K562 (cell line): ENCODE results near the gene HIP1R.

Source experiments
- CHD2 ChIP-seq: IDR thresholded peaks from 2 replicates; pipeline ENCODE4 v1.6.1; 2011; ENCODE audit warnings: low read depth, low read length
- MXI1 ChIP-seq: IDR thresholded peaks from 2 replicates; pipeline ENCODE4 v1.6.1; 2011; ENCODE audit warnings: low read depth, mild to moderate bottlenecking, improper control_type of control experiment, low read length
- TF ChIP-seq, protein P1 (sequence below): fragments of 150-350 bp; conservative IDR thresholded peaks from 2 replicates; pipeline ENCODE4 v1.6.1; 2014; ENCODE audit warnings: low read length

- no peak for TF ChIP-seq MXI1
- TF ChIP-seq CHD2 = no peak
- TF ChIP-seq, protein P1, sequence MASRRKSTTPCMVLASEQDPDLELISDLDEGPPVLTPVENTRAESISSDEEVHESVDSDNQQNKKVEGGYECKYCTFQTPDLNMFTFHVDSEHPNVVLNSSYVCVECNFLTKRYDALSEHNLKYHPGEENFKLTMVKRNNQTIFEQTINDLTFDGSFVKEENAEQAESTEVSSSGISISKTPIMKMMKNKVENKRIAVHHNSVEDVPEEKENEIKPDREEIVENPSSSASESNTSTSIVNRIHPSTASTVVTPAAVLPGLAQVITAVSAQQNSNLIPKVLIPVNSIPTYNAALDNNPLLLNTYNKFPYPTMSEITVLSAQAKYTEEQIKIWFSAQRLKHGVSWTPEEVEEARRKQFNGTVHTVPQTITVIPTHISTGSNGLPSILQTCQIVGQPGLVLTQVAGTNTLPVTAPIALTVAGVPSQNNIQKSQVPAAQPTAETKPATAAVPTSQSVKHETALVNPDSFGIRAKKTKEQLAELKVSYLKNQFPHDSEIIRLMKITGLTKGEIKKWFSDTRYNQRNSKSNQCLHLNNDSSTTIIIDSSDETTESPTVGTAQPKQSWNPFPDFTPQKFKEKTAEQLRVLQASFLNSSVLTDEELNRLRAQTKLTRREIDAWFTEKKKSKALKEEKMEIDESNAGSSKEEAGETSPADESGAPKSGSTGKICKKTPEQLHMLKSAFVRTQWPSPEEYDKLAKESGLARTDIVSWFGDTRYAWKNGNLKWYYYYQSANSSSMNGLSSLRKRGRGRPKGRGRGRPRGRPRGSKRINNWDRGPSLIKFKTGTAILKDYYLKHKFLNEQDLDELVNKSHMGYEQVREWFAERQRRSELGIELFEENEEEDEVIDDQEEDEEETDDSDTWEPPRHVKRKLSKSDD = no peak
These were observed 68.4 kb downstream of the HIP1R start for GRCh38 chr12:122903693-122904034.
